Stimulated activated CD4-positive, alpha-beta T cell treated with anti-CD3 and anti-CD28 coated beads, TNF-alpha, amount 100 ng/mL, for 24 hours (primary cell): ENCODE results near the gene NR5A1.

Experiments used
- DNase-seq, 3 experiments: peaks; one replicate each; pipeline ENCODE4 v3.0.0-alpha.2; 2020; ENCODE audit warnings: low read depth in 3 of 3

Gene NR5A1

DNA sequence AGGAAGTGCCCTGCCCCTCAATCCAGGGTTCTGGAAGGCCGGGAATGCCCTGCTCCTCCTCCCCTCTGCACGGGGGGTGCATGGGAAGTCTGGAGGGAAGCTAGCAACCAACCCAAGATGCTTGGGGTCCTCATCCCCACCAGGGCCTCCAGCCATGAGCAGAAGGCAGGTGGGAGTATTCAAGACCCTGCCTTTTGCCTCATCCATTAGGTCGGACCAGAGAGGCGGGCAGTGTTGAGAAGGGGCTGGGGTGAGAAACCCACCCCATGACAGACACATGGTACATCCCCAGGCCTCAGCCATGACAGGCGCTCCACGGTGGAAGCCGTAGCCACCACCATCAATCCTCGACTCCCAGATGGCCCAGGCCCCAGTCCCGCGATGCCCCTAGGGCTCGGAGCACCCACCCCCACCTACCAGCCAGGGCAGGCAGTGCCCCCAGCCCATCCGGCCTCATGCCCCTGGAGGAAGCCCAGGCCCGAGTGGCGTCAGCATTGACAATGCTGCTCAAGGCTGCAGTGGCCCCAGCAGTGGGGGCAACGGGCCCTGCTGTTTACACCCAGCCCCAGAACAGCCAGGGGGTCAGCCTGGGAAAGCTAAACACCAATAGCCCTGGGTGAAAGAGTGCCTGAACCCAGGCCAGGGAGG lies 8.6 kb downstream of the NR5A1 start:
- no peak for DNase-seq

DNA sequence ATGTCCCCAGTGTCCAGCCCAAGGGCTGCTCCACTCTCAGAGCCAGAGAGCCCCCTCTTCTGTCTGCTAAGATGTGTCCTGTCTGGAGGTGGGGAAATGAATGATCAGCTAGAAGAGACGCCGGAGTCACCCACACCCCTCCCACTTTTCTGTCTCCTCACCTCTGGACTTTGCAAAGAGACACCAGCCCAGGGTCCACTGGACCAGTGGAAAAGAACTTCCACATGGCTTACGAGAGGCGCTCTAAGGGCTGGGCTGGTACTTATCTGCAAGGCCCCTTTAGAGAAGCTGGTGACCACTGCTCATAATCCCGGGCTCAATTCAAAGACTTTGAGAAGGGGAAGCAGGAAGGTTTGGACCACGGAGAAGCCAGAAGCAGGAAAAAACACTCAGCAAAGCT lies 9.2 kb downstream of the NR5A1 start:
- no peak for DNase-seq

DNA sequence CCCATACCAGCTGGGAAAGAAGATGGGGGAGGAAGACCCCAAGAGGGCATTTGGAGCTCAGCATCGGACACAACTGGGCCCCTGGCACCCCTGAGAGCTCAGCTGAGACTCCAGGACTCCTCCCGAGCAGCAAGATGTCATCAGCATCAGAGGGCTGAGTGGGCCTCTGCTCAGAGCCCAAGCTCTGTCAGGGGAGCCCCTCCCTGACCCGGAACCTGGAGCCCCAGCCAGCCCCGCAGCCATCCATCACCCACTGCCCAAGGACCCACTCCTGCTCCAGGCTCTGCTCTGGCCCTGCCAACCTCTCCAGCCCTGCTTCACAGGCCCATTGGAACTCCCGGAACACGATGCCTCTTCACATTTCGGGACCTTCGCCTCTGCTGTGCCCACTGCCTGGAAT lies 9.8 kb downstream of the NR5A1 start:
- DNase-seq = no peak

DNA sequence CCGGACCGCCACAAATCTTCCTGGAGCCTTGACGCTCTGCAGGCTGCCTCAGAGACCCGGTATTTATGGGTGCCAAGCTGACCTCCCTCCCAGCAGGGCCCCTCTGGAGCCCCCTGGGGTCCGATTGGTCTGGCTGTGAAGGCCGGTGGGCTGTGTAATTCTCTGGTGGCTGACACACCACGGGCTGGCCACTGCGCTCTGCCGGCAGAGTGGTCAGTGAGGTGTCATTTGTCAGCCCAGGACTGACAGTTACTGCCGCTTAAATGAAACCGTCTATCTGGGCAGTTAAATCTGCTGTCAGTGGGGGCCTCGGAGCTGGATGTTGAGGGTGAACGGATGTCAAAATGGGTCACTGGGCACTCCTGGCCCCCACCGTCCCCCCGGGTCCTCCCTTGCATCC lies 10.7 kb downstream of the NR5A1 start:
- DNase-seq = no peak

DNA sequence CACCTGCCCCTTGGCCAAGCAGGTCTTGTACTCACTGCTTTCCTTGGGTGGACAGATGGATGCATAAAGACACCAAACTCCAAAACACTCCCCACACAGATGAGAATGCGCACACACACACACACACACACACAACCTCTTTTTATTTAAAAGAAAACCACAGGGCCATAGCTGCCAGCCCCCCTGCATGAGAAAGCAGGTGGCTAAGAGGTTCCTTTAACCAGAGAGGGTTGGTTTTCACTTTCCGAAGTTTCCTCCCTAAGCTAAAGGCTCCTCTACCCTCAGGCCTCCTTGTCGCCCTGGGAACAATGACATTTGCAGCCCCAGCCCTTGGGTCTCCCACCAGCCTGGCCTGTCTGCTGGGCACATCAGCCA lies 11.1 kb downstream of the NR5A1 start:
- no peak for DNase-seq

DNA sequence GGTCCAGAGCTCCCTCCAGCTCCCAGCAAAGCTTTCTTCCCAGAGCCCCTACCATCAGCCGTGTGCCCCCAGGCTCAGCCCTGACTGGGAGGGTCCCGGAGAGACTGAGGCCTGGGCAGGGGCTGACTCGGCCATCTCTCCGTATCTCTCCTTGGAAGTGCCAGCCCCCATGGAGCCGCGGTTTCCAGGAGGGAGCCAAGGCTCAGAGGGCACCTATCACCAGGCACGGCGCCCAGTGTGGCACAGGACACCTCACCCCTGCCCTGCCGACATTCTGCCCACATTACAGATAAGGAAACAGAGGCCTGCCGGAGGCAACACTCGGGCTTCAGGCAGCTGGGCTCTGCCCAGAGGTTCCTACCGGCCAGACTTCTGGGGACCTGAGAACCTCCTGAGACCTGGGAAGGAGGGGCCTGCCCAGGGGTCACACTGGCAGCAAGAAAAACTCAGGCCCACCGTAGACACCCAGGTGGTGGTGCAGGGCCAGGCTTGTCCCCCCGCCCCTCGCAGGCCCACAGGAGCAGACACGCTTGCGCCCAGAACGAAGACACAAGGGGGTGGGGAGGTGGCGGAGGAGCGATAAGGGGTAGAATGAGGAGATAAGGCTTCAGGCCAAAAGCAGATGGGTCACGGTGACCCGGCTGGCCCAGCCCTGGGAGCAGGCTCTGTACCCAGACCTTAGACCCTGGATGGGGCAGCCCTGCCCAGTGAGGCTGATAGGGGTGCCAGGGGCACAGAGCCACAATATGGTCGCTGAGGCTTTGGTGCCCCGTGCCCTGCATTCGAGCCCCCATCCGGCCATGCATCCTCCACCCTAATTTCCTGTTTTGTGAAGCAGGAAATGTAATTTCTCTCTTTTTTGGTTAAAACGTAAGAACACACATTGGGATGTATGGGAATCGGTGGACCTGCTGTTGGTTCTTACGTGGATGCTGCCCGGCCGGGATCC lies 11.8 kb downstream of the NR5A1 start:
- no peak for DNase-seq

DNA sequence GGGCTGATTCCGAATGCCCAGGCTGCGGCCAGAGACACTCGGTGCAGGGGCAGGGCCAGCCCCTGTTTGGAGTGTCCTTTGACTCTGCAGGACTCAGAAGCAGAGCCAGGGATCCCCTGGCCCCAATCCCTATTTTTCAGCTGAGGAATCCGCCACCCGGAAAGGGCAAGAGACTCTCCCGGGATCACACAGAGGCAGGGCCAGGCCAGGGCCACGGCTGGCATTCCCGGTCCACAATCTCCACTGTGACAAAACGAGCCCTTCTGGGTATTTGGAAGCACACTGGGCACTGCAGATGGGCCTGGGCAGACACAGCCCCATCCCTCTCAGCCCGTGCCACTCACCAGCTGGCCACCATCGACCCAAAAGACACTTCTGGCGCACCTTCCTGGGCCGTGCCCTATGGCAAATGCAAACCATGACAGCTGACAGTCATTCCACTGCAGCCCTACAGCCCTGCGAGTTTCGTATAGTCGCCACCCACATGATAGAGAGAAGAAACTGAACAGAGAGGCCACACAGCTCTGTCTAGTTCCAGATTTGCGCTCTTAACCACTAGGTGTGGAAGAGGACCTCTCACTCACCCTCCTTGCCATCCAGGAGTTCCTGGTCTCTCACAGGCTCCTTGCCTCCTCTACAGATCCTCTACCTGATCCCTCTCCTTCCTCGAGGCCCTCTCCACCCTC lies 13.3 kb downstream of the NR5A1 start:
- no peak for DNase-seq

DNA sequence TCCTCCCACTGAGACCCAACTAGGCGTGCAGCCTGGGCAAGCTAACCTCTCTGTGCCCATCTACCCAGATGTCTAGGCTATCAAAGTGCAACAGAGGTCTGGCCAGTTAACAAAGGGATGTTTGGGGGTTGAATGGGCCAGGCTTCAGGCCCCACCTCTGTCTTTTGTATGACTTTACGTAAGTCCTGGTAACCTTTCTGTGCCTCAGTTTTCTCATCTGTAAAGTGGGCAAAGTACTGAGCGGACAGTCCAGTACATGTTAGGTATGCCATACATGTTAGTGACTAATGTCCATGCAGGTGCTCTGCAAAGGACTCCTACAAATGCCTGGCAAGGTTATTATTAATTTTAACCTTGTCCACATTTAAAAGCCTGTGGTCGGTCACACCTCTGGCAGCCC lies 14.0 kb downstream of the NR5A1 start:
- DNase-seq = no peak

DNA sequence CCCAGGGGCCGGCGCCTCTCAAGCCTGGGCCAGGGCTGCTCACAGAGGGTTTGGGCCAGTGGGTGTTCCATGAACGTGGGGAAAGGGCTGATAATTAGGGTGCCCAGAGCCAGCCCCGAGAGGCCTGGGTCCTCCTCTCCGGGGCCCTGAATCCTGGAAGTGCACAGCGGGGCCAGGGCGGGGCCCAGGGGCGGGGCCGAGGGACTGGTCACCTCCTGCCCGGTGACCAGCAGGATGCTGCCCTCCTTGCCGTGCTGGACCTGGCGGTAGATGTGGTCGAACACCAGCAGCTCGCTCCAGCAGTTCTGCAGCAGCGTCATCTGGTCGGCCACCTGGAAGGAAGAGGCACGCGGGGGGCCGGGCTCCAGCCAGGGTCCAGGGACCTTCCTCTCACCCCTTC lies 14.4 kb downstream of the NR5A1 start:
- no peak for DNase-seq

DNA sequence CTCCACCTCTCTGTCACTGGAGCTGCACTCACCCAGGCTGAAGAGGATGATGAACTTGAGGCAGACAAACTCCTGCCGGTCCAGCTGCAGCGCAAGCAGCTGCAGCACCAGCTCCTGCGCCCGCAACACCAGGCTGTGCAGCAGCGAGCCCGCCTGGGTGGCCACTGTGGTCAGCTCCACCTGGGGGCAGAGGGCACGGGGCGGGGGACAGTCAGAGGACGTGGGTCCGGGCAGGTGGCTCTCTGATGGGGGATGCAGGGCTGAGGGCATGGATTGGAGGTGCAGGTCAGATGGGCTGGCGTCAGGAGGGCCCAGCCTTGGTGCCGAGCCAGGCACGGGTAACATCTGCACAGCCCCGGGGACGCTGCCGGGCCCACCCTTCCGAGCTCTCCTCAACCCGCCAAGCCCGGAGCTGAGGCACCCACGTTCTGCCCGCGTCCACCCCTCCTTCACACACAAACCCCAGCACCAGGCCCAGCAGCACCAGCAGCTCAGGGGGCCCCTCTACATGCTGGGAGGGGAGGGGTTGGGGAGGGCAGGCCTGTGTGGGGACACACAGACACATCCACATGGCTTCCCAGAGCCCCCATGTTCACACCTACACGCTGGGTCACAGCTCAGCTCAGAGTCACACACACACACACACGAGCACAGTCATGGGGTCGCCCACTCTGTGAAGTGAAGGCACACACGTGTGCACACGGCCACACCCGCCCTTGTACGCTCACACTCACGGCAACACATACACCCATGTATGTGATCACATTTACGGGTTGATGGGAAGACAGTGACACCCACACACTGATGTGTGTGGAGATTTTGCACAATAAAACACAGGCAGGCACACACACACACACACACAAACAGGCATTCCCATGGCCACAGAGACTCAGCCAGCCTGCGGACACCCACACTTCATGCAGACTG lies 15.9 kb downstream of the NR5A1 start:
- DNase-seq = no peak

DNA sequence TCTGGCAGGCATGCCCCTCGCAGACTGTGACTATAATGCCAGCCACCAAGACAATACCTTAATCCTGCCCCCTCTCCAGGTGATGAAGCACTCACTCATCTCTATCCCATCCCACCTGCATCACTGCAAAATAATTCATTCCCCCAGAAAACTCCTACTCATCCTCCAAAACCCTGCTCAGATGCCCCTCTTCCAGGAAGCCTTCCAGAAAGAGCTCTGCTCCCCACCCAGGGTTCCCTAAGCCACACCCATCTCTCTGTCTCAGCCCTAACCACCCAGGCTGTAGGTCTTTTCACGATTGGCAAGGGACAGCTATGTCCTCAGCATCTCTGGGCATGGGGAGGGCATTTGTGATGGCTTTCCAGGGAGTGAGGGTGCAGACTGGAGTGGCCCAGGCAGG lies 17.2 kb downstream of the NR5A1 start:
- no peak for DNase-seq

DNA sequence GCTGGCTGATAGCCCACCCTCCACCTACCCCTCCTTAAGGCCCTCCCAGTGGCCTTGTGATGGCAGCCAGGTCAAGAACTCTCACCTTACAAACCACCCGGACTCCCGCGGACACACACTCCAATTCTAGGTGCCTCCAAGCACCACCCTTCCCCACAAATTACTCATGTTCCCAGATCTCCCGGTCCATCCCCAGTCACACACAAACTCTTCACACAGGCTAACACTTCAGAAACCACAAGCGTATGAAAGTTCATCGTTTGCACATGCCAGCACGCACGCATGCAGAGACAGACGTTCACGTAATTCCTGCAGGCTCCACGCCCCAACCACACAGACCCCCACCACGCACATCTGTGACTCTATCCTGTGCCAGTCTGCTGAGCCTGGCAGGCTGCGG lies 18.0 kb downstream of the NR5A1 start:
- DNase-seq = no peak

DNA sequence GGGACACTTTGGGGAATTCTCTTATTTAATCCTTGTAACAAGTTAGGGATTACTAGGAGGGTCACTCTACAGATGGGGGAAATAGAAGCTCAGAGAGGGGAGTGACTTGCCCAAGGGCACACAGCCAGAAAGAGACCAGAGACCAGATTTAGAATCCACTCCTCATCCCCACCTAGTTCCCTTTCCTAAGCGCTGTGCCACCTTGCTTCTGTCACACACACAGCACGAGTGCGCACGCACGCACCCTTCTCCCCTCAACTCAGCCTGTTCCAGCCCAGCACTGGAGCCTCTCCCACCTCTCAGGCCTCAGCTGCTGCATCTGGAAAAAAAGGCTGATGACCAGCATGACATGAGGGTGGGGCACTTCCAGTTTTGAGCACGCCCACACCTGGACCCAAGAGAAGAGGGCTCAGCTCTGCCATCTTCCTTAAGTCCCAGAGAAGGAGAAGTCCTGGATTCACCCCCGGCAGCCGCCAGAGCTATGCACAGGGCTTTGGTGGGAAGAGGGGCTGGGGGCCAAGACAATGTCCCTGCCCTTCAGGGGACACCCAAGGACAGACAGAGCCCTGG lies 18.5 kb downstream of the NR5A1 start:
- no peak for DNase-seq

DNA sequence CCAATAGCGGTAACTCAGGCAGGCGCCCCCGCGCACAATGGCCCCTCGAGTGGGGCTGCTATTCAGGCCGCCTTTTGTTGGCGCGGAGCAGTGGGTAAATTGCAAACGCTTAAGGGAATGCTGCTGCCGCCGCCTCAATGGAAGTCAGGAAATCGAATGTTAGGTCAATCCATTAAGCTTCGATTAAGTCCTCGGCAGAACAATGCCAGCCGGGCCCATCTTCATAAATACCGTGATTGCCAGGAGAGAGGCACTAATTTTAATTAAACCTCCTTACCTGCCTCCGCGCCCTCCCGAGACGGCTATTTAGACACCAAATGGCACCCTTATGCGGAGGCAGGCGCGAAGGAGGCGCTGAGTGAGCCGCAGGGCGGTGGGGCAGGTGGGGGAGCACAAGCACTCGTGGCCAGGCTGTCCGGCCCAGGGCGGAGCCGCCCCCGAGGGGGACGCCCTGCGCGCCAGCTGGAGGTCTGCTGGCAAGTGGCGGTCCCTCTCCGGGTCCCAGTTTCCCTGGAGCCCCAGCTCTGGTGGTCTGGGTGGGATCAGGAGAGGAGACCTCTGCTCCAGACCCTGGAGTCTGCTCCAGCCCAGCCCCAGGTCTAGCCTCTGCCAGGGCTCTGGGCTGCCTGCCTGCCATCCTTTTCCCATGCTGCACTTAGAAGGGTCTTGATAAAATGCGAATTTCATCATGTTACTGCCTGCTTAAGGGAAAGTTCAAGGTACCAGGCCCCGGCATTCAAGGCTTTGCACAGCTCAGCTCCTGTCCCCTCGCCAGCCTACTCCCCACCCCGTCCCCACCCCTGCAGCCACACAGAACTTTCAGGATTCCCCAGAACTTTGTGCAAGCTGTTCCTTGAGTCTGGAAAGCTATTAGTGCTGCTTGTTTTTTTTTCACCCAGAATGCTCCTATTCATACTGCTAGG lies 19.7 kb downstream of the NR5A1 start:
- DNase-seq = no peak

DNA sequence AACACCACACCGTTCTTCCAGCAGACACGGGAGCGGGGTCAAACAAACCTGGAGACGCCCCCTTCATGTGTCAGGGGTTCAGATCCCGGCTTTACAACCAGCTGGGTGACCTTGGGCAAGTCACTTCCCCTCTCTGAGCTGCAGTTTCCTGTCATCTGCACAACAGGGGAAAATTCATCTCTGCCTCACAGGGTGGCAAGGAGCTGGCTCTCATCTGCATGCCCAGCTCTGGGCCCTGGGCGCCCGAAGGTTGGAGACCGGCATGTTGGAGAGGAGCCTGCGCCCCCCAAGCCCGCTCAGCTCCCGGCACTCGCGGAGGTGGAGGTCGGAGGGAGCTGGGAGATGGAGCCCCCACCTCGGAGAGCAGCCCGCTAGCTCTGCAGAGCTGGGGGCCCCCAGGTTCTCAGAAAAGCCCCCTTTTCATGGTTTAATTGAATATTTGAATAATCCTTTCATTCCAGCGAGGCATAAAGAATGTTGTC lies 20.4 kb downstream of the NR5A1 start:
- no peak for DNase-seq

DNA sequence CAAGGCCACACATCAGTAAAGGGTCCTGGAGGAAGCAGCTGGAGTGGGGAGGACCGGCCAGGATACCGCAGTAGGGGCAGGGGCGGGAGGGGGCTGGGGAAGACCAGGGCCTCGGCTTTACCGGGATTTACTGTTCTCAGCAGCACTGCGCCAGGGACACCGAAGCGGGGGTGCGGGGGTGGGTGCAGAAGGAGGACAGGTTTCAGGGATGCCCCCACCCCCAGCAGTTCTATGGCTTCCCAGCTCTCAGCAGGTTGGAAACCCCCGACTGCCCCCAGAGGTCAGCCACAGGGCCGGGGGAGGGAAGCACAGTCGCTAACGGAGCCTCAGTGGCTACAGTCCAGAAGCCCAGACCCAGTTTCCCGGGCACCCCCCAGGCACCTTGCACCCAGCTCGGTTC lies 21.3 kb downstream of the NR5A1 start:
- no peak for DNase-seq

DNA sequence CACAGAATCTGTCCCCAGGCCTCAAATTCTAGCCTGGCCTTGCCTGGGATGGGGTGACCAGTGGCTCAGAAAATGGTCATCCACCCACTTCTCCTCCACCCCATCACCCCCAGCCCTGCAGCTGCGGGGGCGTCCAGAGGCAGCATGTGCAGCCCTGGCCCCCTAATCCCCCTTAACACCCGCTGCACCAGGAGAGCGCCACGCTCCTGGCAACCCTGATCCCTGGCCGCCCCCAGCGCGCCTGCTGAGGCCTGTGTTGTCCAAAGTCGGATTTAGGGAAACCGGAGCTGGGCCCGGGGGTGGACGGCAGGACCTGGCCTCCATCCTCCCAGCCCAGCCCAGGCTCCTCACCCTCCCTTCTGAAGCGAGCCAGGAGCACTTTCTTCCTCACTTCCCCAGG lies 22.0 kb downstream of the NR5A1 start:
- DNase-seq = no peak

DNA sequence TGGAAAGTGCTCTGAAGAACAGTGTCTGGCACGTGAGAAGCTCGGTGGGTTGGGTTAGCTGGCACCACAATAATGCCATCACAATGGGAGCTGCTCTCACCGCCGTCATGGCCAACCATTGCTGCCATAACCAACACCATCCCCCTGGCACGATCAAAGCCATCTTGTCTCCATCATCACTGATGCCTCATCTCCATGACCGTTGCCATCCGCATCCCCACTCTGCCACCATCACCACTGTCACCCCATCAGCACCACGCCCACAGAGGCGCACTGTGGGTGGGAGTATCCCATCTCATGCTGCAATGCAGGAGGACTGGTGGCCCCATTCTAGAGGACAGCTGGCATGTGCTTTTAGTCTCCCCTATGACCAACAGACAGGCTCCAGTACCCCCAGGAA lies 23.7 kb downstream of the NR5A1 start:
- no peak for DNase-seq

DNA sequence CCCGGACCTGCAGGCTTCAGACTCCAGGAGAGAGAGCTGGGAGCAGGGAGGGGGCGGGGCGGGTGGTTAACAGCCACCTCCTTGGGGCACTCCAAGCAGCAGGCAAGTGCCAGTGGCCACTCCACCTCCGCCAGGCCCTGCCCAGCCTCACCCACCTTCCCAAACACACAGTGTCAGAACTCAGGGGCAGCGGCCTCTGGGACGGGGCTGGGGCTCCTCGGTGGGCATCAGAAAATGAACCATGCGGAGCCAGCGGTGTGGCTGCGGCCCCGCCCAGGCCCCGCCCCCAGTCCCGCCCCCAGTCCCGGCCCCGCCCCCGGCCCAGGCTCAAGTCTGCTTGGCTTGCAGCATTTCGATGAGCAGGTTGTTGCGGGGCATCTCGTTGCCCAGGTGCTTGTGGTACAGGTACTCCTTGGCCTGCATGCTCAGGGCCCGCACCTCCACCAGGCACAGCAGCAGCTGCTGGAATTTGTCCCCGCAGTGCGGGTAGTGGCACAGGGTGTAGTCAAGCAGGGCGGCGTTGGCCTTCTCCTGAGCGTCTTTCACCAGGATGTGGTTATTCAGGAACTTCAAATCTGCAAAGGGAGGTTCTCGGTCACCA lies 24.7 kb downstream of the NR5A1 start:
- no peak for DNase-seq

DNA sequence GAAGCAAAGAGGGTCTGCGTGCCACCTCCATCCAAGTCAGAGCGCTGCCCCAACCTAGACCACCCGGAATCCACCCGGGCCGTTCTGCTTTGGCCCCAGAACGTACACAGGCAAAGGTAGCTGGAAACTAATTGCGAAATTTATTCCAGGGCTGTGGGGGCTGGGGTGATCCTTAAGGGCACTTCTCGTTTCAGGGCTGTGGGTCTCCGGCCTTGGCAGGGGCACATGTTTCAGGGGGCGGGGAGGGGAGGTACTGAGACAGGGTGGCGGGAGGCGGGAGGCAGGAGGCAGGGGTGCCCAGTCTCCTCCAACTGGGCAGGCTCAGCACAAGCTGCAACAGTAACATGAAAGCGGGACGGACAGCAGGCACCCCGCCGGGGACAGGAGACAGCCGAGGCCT lies 26.1 kb downstream of the NR5A1 start:
- no peak for DNase-seq
